ENCODE data around the gene GLCE. TPM values are rescaled to one million over a fixed set of nuclear protein-coding genes. Genes with fewer than 3 reads are reported as not detected.

GLCE gene
- total and polyA plus RNA-seq, 10 of the 15 experiments (the other 5 are each of a cell fraction or from before 2014, with no cell fraction given) = 2.1 to 11.9 (median 2.9) TPM

GRCh38 chr15:69160141-69160993 is at the start of gene GLCE (continued):
- TF ChIP-seq ATF2 (IDR thresholded peaks at IDR 0.05; ENCODE audit: low read length) = no peak
- TF ChIP-seq PML (IDR thresholded peaks at IDR 0.05; ENCODE audit: low read length) = no peak
- no peak for TF ChIP-seq CTCF (IDR thresholded peaks at IDR 0.05 in 2 of 3, conservative IDR thresholded peaks at IDR 0.05 in 1 of 3; ENCODE audit: control insufficient read depth in 2 of 3, extremely low read depth in 1 of 3, insufficient read depth in 1 of 3, low read depth in 3 of 3, low read length in 3 of 3)
- no peak for TF ChIP-seq CEBPZ (IDR thresholded peaks at IDR 0.05; ENCODE audit: low read depth, low read length)
- peak; percentile 58; the same call in 1 of the 2 replicates for TF ChIP-seq CREB1 (IDR thresholded peaks at IDR 0.05; ENCODE audit: low read depth)
- TF ChIP-seq NR2C1 (IDR thresholded peaks at IDR 0.05) = no peak
- no peak for TF ChIP-seq PRDM15 (CRISPR knock-in tag; IDR thresholded peaks at IDR 0.05)
- TF ChIP-seq CHD4 (IDR thresholded peaks at IDR 0.05) = no peak
- peak; percentile 72 for TF ChIP-seq IRF3 (IDR thresholded peaks at IDR 0.05)
- TF ChIP-seq RELB (IDR thresholded peaks at IDR 0.05; ENCODE audit: low read depth) = peak; percentile 74
- no peak for TF ChIP-seq BCL11A (IDR thresholded peaks at IDR 0.05; ENCODE audit: low read depth, low read length)
- TF ChIP-seq HSF1 (IDR thresholded peaks at IDR 0.05; ENCODE audit: low read depth, low read length) = no peak
- TF ChIP-seq IKZF1 (conservative IDR thresholded peaks at IDR 0.05) = peak; percentile 80

All from GM12878 (cell line).